GM21423 (cell line): ENCODE data around the gene RRP12.
"Not testable (repeated sequence)": the region's sequence is repeated elsewhere in the genome, so short reads cannot be mapped to it uniquely, and the experiment has no call there.

ENCODE experiments used
- ATAC-seq: cut with Tn5 transposase; IDR thresholded peaks from one replicate; pipeline ENCODE4 v1.9.1; 2021; ENCODE audit warnings: mild to moderate bottlenecking, moderate library complexity; ENCODE audit not compliant: unreplicated experiment

Gene RRP12, protein sequence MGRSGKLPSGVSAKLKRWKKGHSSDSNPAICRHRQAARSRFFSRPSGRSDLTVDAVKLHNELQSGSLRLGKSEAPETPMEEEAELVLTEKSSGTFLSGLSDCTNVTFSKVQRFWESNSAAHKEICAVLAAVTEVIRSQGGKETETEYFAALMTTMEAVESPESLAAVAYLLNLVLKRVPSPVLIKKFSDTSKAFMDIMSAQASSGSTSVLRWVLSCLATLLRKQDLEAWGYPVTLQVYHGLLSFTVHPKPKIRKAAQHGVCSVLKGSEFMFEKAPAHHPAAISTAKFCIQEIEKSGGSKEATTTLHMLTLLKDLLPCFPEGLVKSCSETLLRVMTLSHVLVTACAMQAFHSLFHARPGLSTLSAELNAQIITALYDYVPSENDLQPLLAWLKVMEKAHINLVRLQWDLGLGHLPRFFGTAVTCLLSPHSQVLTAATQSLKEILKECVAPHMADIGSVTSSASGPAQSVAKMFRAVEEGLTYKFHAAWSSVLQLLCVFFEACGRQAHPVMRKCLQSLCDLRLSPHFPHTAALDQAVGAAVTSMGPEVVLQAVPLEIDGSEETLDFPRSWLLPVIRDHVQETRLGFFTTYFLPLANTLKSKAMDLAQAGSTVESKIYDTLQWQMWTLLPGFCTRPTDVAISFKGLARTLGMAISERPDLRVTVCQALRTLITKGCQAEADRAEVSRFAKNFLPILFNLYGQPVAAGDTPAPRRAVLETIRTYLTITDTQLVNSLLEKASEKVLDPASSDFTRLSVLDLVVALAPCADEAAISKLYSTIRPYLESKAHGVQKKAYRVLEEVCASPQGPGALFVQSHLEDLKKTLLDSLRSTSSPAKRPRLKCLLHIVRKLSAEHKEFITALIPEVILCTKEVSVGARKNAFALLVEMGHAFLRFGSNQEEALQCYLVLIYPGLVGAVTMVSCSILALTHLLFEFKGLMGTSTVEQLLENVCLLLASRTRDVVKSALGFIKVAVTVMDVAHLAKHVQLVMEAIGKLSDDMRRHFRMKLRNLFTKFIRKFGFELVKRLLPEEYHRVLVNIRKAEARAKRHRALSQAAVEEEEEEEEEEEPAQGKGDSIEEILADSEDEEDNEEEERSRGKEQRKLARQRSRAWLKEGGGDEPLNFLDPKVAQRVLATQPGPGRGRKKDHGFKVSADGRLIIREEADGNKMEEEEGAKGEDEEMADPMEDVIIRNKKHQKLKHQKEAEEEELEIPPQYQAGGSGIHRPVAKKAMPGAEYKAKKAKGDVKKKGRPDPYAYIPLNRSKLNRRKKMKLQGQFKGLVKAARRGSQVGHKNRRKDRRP (N-terminal part only)

DNA sequence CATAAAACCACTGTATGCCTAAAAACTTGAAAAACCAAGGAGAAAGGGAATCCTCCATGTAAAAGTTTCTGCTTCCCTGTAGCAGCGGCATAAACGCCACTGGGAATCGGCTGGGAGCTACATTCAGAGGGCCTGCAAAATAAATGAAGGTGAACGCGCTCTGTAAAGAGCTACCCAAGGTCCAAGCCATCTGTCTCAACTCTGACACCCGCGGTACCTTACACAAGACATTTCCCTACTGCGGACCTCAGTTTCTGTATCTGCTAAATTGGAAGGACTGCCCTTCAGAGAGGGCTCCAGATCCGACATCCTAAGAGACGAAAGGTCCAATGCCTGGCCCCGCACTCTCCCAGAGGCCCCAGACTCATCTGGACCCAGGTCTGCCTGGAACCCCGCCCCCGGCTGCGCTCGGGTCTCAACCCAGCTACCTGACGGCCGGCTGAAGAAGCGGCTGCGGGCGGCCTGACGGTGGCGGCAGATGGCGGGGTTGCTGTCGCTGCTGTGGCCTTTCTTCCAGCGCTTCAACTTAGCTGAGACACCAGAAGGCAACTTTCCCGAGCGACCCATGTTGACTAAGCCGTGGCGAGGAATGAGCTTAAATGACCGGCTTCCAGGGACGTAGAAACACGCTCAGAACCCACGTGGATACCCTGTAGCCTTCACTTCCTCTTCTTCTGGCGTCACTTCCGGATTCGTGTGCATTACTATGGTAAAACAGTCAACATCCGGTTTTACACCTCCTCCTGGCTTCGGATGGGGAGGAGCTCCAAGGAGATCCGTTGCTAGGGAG is at the start of gene RRP12:
Gene RRP12 (minus strand): TSS at position 676 of the 790 bp plus-strand sequence. CDS start 109 bp downstream, at position 567.
- peak; percentile 98 for ATAC-seq

DNA sequence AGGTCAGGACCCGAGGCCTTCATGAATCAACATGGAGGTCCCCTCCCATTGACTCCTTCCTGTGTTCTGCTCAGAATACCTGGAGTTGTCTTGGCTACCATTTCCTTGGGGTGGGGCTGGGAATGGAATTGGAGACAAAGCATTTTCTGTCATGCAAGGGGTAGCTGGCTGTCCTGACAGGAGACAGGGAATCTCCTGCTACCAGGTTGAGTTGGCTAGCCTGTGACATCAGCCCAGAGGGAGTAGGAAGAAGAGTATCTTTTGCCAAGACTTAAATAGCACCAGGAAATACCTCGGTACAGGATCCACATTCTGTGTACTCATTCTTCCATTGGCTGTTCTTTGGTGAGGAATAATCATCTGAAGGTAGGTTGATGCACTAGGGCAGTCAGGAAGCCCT is 49.7 kb upstream of the RRP12 start:
- no peak for ATAC-seq

DNA sequence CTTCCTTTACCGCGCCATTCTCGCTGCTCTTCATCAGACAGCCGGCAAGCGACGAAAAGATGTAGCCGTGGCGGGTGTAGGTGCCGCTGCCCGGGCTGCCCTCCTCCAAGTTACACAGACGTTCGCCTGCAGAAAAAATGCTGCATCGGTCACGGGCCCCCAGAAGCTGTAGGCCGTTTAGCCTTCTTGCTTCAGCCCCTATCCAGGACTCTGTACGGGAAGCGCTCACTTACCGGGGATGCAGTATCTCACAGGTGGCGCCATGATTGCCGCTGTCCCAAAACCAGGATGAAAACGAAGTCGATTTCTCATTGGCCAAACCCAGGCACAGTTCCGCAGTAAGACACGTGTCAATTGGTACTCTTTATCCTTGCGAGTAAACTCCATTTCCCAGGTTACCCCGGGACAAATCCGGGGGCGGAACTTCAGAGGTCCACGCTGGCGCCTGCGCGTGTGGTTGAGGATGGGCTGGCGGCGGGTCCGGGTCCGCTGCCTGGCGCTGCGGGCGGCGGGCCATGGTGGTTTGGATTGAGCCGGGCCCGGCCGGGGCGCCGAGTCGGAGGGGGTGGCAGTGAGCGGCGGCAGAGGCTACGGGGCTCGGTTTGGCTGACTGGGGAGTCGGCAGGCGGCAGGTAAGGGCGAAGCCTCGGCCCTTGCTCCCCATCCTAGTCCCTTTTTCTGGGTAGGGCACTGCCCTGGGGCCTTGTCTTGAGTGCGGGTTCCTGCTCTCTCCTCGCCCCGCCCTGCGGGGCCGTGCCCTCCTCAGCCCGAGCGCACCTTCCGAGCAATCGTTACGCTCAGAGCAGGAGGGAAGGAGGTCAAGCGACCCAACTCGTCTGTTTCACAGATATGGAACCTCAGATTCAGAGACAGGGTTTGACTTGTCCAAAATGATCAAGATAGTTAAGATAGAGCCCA is 44.8 kb upstream of the RRP12 start, which contains the start of the genes EXOSC1 and ZDHHC16:
Gene EXOSC1 (minus strand): TSS at position 285 of the 918 bp plus-strand sequence. CDS start 21 bp downstream, at position 264.
Gene ZDHHC16 (plus strand): TSS at position 454 of the 918 bp plus-strand sequence. CDS start 5,501 bp downstream, outside the sequence.
- peak; percentile 95 for ATAC-seq

DNA sequence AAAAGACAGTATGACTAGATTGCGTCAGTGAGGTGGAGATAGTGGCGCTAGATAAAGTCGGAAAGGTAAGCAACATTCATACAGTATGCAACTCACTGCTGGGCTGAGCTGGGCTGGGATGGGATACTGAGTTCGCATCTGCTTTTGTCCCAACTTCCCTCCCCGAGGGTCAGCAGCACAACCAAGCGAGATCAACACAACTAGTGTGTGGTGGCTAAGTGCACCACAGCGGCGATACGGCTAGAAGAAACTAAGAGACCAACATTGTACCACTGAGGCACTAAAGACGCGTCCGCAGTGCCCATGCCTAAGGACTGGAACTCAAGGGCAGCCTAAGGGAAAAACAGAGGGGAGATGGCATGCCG is 44.2 kb upstream of the RRP12 start:
- no peak for ATAC-seq

DNA sequence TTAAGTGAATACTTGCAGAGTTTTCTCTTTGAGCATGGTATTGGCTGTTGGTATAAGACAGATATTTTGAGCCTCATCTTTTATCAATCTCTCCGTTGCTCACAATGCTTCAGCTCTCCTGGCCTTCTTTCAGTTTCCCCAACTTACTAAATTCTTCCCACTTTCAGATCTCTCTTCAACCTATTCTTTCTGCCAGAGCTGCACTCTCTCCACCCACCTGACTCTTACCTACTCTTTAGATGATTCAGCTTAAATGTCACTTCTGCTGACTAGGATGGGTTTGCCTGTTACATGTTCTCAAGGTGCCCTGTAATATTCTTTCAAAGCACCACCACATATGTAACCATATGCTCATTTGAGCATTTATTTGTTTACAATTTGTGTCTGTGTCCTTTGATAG is 43.1 kb upstream of the RRP12 start:
- ATAC-seq = no peak

DNA sequence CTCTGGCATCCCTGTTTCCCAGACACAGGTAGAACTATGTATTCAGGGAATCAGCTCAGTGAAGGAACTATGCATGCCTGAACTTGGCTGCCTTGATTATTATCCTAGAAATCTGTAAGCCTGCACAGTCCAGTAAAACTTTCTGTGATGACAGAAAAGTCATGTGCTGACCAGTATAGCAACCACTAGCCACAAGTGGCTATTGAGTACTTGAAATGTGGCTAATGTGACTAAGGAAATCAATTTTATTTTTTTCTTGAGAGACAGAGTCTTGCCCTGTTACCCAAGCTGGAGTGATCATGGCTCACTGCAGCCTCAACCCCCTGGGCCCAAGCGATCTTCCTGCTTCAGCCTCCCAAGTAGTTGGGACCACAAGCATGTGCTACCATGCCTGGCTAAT is 41.1 kb upstream of the RRP12 start:
- no peak for ATAC-seq

DNA sequence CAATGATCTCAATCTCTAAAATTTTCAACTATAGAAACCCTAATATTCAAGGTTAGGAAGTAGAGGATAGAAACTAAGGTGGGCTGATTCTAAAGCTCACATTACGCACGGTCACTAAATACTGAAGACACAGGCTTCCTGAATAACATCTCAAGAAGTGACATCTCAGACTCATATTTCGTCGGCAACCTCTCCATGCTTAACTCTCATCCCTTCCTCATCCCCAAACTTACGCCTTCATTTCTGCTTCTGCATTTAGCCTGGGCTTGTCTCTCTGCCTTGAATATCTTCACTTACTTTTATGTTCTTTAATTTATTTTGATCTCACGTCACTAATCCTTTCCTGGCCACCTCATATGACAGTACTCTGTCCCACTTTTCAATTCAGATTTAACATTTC is 34.1 kb upstream of the RRP12 start:
- no peak for ATAC-seq

DNA sequence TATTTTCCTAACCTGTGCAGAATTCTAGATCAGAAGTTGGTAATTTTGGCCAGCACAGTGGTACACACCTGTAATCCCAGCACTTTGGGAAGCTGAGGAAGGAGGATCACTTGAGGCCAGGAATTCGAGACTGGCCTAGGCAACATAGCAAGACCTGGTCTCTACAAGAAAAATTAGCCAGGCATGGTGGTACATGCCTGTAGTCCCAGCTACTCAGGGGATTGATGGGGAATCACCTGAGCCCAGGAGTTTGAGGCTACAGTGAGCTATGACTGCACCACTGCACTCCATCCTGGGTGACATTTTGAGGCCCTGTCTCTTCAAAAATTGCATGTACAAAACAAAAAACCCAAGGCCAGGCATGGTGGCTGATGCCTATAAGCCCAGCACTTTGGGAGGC is 33.4 kb upstream of the RRP12 start:
- no peak for ATAC-seq

DNA sequence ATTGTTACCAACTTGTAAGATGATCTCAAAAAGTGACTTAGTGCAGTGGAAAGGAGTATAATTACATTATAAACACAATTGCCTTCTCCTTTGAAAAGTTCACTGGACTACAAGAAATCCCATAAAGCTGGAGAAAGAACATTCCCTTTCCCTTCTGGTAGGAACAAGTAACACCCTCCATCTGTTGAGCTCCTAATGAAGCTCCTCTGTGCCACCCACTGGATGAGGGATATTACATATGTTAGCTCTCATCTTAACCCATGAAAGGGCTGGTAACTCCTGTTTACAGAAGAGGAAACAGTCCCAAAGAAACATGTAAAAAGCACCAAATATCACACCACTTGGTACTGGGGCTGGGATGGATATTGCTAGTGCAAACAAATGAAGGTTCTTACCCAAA is 32.9 kb upstream of the RRP12 start:
- ATAC-seq = no peak

DNA sequence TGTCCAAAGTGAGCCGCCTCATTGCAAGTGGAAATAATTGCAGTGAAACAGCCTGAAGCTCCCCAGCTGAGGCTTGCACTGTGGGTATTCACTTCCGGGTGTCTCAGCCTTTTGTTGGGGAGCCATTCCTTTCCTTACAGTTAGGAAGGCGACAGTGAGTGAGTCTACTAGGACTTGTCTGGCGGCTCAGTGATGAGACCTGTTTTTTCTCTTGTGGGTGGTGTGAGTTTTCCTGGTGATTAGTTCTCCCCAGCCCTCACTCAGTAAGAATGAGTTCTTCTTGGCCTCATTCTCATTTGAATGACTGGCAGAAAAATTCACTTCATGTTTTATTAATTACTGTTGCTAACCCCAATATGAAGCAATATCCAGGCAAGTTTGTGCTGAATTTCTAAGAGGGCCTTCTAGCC is 27.4 kb upstream of the RRP12 start:
- no peak for ATAC-seq

DNA sequence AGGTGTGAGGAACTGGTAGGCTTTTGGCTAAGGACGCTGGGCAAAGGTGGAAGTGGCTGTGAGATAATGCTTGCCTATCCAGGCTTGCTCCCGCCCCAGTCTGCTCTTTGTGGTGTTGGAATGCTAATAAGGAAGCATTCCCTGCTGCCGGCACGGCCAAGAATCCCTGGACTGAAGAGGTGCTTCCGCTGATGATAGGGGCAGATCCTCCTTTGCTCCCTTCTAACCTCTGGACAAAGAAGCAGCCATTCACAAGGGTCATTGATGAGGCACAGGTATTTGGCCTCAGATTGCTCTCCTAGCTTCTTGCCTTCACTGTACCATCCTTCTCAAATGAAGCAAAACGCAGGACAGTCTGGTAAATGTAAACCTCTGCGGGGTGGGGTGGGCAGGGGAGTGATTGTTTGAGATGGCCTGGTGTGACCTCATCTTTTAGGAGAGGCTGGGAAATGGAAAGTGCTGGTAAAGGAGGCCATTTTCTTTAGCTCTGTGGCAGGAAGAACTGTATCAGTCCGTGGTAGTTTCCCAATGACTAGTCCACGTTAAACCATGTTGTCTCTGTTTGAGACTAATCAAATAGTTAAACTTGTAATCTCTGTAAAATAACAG is 26.5 kb upstream of the RRP12 start:
- ATAC-seq = no peak

DNA sequence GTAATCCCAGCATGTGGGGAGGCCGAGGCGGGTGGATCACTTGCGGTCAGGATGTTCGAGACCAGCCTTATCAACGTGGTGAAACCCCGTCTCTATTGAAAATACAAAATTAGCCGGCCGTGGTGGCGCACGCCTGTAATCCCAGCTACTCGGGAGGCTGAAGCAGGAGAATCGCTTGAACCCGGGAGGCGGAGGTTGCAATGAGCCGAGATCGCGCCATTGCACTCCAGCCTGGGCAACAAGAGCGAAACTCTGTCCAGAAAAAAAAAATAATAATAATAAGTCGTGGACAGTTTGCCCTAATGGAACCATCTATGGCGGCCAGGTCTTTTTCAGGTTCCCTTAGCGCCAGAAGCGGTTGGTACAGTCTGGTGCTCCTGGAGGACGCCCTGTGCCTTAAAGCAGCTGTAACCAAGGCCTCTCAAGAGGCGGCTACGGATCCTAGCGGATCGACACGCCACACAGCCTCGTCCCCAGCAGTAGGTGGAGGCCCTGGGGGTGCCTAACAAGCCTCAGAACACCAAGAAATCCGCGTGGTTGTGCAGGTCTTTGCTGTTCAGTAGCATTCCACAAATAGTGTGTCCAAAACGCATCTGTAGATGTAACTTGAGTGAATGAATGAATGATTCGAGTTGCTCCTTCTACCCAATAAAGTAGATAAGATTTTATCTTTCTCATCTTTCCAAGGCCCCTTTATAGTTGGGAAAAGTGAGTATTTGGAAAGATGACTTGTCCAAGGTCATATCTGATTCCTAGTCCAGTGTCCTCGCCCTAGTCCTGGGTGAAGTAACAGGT is 25.8 kb upstream of the RRP12 start:
- no peak for ATAC-seq

DNA sequence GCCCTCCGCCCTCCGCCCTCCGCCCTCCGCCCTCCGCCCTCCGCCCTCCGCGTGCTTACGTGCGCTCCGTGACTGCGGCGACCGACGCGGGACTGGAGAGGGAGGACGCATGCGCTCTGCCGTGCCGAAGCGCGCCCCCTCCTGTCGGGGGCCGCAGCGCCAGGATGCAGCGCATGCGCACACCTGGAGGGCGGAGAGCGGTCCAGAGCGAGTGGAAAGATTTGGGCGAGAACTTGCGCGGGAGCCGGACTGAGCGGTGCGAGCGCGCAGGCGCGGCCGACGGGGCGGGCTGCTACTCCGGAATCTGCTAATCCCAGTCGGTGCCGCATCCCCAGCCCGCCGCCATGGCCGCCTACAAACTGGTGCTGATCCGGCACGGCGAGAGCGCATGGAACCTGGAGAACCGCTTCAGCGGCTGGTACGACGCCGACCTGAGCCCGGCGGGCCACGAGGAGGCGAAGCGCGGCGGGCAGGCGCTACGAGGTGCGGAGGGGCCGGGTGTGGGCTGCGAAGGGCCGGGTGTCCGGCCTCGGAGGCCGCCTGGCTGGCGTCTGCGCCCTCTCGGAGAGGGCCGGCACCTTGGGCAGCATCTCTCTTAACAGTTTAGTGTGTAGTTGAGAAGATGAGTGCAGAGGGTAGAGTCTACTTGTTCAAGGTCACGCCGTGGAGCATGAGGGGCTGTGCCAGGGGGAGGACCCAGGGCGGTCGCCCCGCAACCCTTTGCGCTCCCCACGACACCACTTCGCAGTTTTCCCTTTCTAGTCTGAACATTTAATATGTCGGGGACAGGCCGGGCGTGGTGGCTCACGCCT is 25.0 kb upstream of the RRP12 start, which contains the start of gene PGAM1:
Gene PGAM1 (plus strand): TSS at position 228 of the 812 bp plus-strand sequence. CDS start 117 bp downstream, at position 345.
- peak; percentile 85 for ATAC-seq

DNA sequence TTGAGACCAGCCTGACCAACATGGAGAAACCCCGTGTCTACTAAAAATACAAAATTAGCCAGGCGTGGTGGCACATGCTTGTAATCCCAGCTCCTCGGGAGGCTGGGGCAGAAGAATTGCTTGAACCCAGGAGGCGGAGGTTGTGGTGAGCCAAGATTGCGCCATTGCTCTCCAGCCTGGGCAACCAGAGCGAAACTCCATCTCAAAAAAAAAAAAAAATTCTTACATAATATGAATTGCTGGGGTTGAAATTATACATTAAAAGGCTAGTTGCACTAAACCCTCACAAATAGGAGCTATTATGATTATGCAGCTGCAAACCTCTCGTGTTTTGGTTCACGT is 22.6 kb upstream of the RRP12 start:
- not testable (repeated sequence) for ATAC-seq

DNA sequence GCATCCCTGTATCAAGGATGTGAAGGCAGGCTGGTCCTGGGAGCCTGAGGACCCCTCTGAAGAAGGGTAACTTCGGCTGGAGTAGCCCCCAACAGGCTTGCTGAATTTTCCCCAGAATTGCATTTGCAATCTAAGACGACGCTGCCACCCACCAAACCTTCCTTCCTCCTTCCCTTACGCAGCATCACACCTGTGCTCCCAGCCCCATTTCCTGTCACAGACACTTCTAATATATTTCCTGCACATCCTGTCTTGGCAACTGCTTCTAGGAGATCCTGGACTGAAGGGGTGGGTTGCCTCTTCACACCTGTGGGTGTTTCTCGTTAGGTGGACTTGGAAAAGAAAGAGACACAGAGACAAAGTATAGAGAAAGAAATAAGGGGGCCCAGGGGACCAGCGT is 15.4 kb upstream of the RRP12 start:
- no peak for ATAC-seq

DNA sequence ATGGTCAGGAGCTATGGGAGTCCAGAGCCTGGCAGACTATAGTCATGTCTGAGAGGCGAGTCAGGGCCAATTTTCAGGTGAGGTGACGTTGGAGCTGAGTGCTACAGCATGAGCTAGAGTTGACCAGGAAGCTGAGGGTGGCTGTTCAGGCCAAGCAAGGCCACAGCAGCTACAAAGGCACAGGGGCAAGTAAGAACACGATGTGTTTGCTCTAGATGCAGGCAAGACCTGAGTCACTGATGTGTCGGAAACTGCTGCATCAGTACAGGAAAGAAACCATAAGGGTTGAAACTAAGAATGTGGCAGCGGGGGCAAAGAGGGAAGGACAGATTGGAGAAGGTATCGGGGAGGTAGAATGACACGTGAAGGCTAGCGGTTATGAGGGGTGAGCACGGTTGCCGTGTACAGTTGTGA is 11.8 kb upstream of the RRP12 start:
- no peak for ATAC-seq

DNA sequence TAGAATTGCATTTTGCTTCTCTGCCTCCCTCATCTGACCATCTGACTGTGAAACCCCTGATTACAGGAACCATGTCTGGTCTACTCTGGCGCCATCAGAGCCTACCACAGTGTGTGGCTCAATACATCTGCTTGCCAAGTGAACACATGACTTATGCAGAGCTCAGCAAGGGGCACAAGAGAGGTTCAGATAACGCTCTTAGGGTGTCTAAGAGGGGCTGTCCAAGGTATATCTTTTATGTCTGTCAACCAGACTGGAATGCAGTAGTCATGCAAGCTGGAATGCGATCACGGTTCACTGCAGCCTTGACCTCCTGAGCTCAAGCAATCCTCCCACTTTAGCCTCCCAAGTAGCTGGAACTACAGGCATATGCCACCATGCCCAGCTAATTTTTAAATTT is 10.3 kb upstream of the RRP12 start:
- ATAC-seq = no peak
